Measurements from ENCODE around the gene HS6ST3.
"Not testable (repeated sequence)": the region's sequence is repeated elsewhere in the genome, so short reads cannot be mapped to it uniquely, and the experiment has no call there.

The HS6ST3 gene

DNA sequence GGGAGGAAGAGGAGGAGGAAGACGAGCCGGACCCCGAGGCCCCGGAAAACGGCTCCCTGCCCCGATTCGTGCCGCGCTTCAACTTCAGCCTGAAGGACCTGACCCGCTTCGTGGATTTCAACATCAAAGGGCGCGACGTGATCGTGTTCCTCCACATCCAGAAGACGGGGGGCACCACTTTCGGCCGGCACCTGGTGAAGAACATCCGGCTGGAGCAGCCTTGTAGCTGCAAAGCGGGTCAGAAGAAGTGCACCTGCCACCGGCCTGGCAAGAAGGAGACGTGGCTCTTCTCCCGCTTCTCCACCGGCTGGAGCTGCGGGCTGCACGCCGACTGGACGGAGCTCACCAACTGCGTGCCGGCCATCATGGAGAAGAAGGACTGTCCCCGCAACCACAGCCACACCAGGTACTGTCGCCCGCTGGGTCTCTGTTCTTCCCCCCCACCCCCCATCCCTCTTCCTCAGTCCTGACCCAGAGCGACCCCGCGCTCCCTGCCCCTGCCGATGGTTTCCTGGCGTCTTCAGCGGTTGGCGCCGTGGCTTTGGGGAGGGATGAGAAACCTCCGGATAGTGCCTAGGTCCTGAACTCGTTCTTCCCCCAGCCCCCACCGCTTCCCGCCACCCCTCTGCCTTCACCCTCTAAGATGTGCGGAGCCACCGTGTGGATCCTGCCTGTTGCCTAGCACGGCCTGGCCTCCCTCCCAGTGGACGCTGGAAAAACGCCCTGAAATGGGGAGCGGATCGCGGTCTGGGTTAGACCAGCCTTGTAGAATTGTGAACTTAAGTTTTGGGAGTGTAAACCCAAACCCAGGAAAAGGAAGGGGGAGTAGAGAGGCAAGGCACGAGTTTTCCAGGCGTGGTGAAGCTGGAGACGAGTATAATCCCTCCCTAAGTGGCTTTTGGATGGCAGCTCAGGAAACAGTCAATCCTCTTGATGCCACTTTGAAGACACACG lies 1.5 kb downstream of the HS6ST3 start:
- no peak overlapping the region for H3K4me3 ChIP-seq (replicated peaks; ENCODE audit: low read depth, low read length)
- TF ChIP-seq, protein P1, sequence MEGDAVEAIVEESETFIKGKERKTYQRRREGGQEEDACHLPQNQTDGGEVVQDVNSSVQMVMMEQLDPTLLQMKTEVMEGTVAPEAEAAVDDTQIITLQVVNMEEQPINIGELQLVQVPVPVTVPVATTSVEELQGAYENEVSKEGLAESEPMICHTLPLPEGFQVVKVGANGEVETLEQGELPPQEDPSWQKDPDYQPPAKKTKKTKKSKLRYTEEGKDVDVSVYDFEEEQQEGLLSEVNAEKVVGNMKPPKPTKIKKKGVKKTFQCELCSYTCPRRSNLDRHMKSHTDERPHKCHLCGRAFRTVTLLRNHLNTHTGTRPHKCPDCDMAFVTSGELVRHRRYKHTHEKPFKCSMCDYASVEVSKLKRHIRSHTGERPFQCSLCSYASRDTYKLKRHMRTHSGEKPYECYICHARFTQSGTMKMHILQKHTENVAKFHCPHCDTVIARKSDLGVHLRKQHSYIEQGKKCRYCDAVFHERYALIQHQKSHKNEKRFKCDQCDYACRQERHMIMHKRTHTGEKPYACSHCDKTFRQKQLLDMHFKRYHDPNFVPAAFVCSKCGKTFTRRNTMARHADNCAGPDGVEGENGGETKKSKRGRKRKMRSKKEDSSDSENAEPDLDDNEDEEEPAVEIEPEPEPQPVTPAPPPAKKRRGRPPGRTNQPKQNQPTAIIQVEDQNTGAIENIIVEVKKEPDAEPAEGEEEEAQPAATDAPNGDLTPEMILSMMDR (IDR thresholded peaks at IDR 0.05; ENCODE audit: low read length, missing control alignments), result no peak
- DNase-seq (ENCODE audit: low read depth), result no peak

DNA sequence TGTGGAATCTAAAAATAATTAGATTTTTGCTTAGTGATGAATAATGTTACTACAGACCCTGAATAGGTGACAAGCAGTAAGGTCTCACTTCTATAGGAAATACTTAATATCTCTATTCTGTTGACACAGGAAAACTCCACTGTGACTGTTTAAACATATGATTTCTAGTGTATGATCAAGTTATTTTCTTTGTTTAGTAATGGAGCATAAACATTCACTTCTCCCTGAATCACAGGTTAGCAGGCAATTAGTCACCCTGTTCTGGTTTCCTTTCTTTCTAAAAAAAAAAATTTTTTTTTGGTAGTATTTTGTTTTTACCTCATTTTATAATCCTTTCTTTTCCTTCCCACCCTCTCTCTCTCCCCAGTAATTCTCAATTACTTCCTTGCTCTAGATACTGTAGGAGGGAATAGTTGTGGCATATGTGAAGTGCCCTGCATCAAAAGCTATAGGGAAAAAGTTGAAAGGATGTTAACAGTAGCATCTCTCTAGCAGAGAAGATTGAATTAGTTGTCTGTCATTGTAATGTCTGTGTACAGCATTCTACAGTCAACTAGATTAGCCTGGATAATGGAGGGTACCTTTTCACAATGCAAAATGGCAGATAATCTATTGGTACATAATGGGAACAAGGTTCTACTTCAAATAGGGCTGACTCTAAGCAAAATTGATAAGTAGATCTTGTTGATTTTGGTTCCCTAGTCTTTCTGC lies 3.5 kb downstream of the HS6ST3 start:
- DNase-seq (ENCODE audit: low read depth), result no peak
- TF ChIP-seq, protein P1 (IDR thresholded peaks at IDR 0.05; ENCODE audit: low read length, missing control alignments), result no peak
- H3K4me3 ChIP-seq (replicated peaks; ENCODE audit: low read depth, low read length), result no peak overlapping the region

DNA sequence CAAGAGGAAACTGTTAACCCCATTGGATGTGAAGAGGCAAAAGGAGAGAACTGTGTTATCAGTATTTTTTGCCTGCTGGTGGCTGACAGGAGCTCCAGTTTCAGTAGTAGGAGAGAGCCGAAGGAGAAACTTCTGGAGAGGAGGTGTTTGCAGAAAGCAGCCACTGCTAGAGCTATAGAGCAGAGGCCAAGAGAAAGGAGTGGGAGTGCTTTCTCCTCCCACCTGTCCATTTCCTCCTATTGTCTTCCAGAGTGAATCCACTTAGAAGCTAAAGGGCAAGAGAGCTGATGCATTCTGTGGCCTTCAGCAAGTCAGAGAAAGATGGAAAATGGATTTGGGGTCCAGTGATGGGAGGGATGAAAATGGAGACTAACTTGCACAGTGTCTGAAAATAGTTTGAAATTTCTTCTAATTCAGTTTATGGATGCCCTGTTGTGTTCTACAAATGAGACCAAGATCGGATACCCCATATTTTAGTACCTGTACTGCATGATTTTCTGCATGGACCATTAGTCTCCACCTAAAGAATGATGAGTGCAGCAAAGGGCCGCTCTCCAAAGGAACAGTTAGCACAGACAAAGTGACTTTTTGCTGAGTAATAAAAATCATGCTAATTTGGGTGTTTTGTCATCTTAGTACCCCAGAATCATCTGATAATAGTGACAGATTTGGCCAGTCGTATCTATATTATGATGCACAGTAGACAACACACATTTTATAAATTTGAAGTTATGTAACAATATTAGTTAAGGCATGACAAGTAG lies 10.7 kb downstream of the HS6ST3 start:
- TF ChIP-seq, protein P1 (IDR thresholded peaks at IDR 0.05; ENCODE audit: low read length, missing control alignments), result no peak
- DNase-seq (ENCODE audit: low read depth), result no peak
- no peak overlapping the region for H3K4me3 ChIP-seq (replicated peaks; ENCODE audit: low read depth, low read length)

DNA sequence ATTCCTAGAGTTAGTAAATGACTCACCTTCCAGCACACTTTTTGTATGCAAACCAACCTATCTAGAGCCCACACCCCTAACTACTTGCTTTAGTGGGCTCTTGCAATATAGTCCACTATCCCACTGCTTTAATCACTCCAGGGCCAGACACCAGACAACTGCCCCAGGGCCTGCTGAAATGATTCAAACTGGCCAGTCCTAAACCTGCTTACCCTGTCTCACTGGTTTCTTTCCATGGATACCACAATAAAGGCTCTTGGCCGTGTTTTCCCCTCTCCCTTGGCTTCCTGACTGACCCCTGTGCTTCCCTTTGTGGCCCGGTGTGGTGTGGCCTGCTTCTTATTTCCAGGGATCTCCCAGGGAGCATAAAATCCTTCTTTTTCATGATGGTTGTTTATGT lies 14.6 kb downstream of the HS6ST3 start:
- TF ChIP-seq, protein P1 (IDR thresholded peaks at IDR 0.05; ENCODE audit: low read length, missing control alignments), result no peak
- H3K4me3 ChIP-seq (replicated peaks; ENCODE audit: low read depth, low read length), result no peak overlapping the region
- DNase-seq (ENCODE audit: low read depth), result no peak

DNA sequence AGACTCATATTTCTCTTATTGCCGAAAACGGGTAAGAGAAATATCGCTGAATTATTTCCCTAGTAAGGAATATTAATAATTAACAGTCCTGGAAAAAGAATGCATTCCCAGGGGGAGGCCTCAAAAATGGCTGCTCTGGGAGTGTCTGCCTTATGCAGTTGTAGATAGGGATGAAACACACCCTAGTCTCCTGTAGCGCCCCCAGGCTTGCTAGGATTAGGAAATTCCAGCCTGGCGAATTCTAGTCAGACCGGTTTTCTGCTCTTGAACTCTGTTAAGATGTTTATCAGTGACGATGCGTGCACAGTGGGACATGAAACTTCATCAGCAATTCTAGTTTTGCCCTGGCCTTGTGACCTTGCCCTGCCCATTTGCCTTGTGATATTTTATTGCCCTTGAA lies 18.2 kb downstream of the HS6ST3 start:
- not testable (repeated sequence) for H3K4me3 ChIP-seq (replicated peaks; ENCODE audit: low read depth, low read length); DNase-seq (ENCODE audit: low read depth)

DNA sequence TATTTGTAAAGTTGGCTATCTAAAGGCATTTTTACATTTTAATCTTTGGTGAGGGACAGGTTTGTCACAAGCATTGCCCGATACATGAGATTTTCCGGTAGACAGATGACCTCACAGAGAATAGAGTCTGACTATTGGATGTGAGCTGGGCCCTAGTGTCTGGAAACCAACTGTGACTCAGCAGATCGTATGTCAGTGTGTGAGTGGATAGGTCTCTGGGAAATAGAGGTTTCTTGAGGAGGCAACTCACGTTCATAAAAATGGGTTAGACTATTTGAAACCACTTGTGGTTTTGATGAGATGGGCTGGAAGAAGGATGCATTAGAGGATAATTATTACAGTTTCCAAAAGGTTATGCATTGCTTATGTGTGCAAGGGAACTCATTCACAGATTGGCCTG lies 19.2 kb downstream of the HS6ST3 start:
- TF ChIP-seq, protein P1 (IDR thresholded peaks at IDR 0.05; ENCODE audit: low read length, missing control alignments), result no peak
- no peak overlapping the region for H3K4me3 ChIP-seq (replicated peaks; ENCODE audit: low read depth, low read length)
- no peak for DNase-seq (ENCODE audit: low read depth)

DNA sequence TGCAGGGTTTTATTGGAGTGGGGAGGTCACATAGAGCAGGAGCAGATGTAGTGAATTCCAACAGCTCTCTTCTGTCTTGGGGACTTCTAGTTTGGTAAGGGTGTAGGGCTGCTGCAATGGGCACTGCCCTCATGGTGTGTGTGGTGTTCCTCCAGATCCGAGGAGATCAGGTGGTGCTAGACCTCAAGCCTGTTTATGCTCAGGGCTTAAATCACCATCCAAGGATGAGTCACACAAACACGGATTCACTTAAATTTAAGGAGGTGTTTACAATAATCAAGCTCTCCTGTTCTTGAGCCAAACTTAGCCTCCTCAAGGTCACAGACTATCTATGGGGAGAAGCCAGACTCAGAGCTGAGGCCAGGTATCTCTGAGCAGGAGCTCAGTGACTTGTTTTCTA lies 23.0 kb downstream of the HS6ST3 start:
- no peak overlapping the region for H3K4me3 ChIP-seq (replicated peaks; ENCODE audit: low read depth, low read length)
- no peak for DNase-seq (ENCODE audit: low read depth)
- TF ChIP-seq, protein P1 (IDR thresholded peaks at IDR 0.05; ENCODE audit: low read length, missing control alignments), result no peak

DNA sequence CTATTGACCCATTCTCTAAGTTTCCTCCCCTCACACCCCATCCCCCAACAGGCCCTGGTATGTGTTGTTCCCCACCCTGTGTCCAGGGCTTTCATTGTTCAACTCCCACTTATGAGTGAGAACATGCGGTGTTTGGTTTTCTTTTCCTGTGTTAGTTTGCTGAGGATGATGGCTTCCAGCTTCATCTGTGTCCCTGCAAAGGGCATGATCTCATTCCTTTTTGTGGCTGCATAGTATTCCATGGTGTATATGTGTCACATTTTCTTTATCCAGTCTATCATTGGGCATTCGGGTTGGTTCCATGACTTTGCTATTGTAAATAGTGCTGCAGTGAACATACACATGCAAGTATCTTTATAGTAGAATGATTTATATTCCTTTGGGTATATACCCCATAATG lies 25.5 kb downstream of the HS6ST3 start:
- DNase-seq (ENCODE audit: low read depth), result not testable (repeated sequence)

More for the DNA sequence above, 25.5 kb downstream of the HS6ST3 start:
- H3K4me3 ChIP-seq (replicated peaks; ENCODE audit: low read depth, low read length), result not testable (repeated sequence)
